HEK293T (cell line): Measurements from ENCODE around the gene PRRT1B.

Experiments used
- PKNOX1 ChIP-seq: fragments of 450-650 bp; IDR thresholded peaks from 2 replicates; pipeline ENCODE4 v1.6.1; 2016
- SP1 ChIP-seq: fragments of 450-650 bp; IDR thresholded peaks from 2 replicates; pipeline ENCODE4 v1.6.1; 2017

GRCh38 chr9:131505012-131505411 is 40.3 kb upstream of the PRRT1B start:
- TF ChIP-seq SP1: no peak
- no peak for TF ChIP-seq PKNOX1
